Heart left ventricle (tissue), 16 donors: Measurements from ENCODE around the gene REV3L. TPM values are rescaled to one million over a fixed set of nuclear protein-coding genes. Genes with fewer than 3 reads are reported as not detected.

Source experiments
- ATAC-seq, 4 donors: fragments of 200-7000 bp; cut with Tn5 transposase; one replicate each; pipeline ENCODE4 v1.9.1; 2020 to 2022; ENCODE audit warnings: moderate library complexity in 4 of 4, mild to moderate bottlenecking in 3 of 4, moderate number of reproducible peaks in 1 of 4
- DNase-seq, 5 donors: peaks; one replicate each; pipeline ENCODE4 v3.0.0-alpha.2; 2020
- H3K27ac ChIP-seq, 12 donors: fragments of 200-600 bp; sonication (generic) in 4 of 12; one replicate each; pipeline versions ENCODE4 v1.5.0 to v1.8.0; 2016 to 2022; ENCODE audit warnings: mild to moderate bottlenecking in 2 of 12
- H3K27me3 ChIP-seq, 9 donors: fragments of 200-600 bp; sonication (generic) in 2 of 9; one replicate each; pipeline versions ENCODE4 v1.5.1 to v1.8.0; 2016 to 2022; ENCODE audit warnings: mild to moderate bottlenecking in 3 of 9
- H3K36me3 ChIP-seq, 9 donors: fragments of 200-600 bp; sonication (generic) in 2 of 9; one replicate each; pipeline versions ENCODE4 v1.5.0 to v1.8.0; 2018 to 2022; ENCODE audit warnings: mild to moderate bottlenecking in 2 of 9
- H3K4me1 ChIP-seq, 12 donors: fragments of 200-600 bp; sonication (generic) in 4 of 12; one replicate each; pipeline versions ENCODE4 v1.5.0 to v1.8.0; 2016 to 2022; ENCODE audit warnings: mild to moderate bottlenecking in 3 of 12
- H3K4me3 ChIP-seq, 12 donors: fragments of 200-600 bp; sonication (generic) in 4 of 12; one replicate each; pipeline versions ENCODE4 v1.5.0 to v1.8.0; 2017 to 2022; ENCODE audit warnings: mild to moderate bottlenecking in 9 of 12, moderate library complexity in 4 of 12
- H3K9me3 ChIP-seq, 12 donors: fragments of 200-600 bp; sonication (generic) in 4 of 12; one replicate each; pipeline versions ENCODE4 v1.5.0 to v1.8.0; 2016 to 2022; ENCODE audit warnings: mild to moderate bottlenecking in 1 of 12
- POLR2A ChIP-seq, 2 donors: fragments of 450-650 bp; IDR thresholded peaks; one replicate each; pipeline ENCODE4 v1.6.1; 2017; ENCODE audit warnings: antibody characterized with exemption in 2 of 2, mild to moderate bottlenecking in 2 of 2, moderate library complexity in 2 of 2
- WGBS, 4 donors: extraction: QIAGEN DNeasy Blood & Tissue Kit in 2 of 4; methylation state at CpG; one replicate each; pipeline versions ENCODE4 v1.1.5 to v1.1.7; 2013 to 2018; 5-methylcytosine and 5-hydroxymethylcytosine counted together
- intact Hi-C, 10 donors: fragments of 100-400 bp; cut with DNase I; formaldehyde crosslinking; loops; one replicate each; pipeline versions ENCODE4 v1.11.1 to v1.14.2; 2022
- polyA plus RNA-seq, 2 donors: library from polyadenylated mRNA; stranded (reverse); fragments of 200-250 nt; gene quantifications; one replicate each; pipeline ENCODE4 v1.2.3, GENCODE V29; 2013
- total RNA-seq, 9 donors: library from RNA; depleted of rRNA in 2 of 9; stranded (reverse); fragments of >200 nt in 2 of 9; fragmentation: NEBNext Ultra II Directional in 3 of 9; extraction: Animal tissue kit (Norgen Biotek cat#: 25700) in 3 of 9; gene quantifications; one replicate each; pipeline versions ENCODE4 v1.1.0 to v1.2.4, GENCODE V29; 2016 to 2023
- TF ChIP-seq, protein P1 (sequence below), 12 donors: fragments of 200-600 bp; sonication (generic) in 4 of 12; IDR thresholded peaks; one replicate each; pipeline versions ENCODE4 v1.5.0 to v1.8.0; 2018 to 2022; ENCODE audit warnings: antibody characterized with exemption in 12 of 12, mild to moderate bottlenecking in 5 of 12
- donor health status: ischemic (EF 13 %, LVEDD 7.1; RV severe dilation, severe dysfunction).
- donor health status: healthy with polysubstance abuse.
- donor health status: DM: no; HTN: yes; CAD: no.
- donor health status: DM: no; HTN: no; CAD: no.
- donor health status: ischemic (EF 25% LVEDD 6.9; RV normal size, moderate dysfunction).
- donor health status: ischemic (EF 25% LVEDD 5.7; RV mildly dilated, moderate dysfunction).
- donor health status: healthy.
- donor health status: DM: yes; HTN: yes; CAD: no.
- donor health status: ischemic (EF 35%, LVEDD 5.7; RV mildly dilated, moderate dysfunction).
- donor health status: nonischemic (EF 11% LVEDD 7.7; RV severe dilation, severe dysfunction).
- donor health status: DM: yes; HTN: yes; CAD: no.
- donor health status: PGD.
- donor health status: ischemic (EF 29% LVEDD 5.4; RV normal size, mild dysfunction).
- donor health status: nonischemic (EF 23%, LVEDD 6.1; RV moderate dilation, normal function).

The REV3L gene
- total and polyA plus RNA-seq, 11 donors: 6.1 to 20.0 (median 13.0) TPM

GRCh38 chr6:111437573-111437972, 45.4 kb downstream of the REV3L start:
- Histone ChIP-seq H3K27me3 (no peaks in the 10 kb centered on the region), H3K36me3 (no peaks in the 10 kb centered on the region), H3K4me3 (no peak overlapping the region), H3K4me1 (peaks cover 0 to 13% (median 0%) of the 10 kb centered on the region in 12 donors), H3K9me3 (peaks cover 0 to 14% (median 0%) of the 10 kb centered on the region in 12 donors), H3K27ac (no peak overlapping the region)
- ATAC-seq: no peak
- intact Hi-C loops: no loop called here
- WGBS, 4 donors: 97 to 99% (median 98%) methylated on average over 2 of the region's 2 CpGs
- no peak for DNase-seq
- TF ChIP-seq POLR2A (IDR thresholded peaks at IDR 0.05): no peak
- TF ChIP-seq, protein P1, sequence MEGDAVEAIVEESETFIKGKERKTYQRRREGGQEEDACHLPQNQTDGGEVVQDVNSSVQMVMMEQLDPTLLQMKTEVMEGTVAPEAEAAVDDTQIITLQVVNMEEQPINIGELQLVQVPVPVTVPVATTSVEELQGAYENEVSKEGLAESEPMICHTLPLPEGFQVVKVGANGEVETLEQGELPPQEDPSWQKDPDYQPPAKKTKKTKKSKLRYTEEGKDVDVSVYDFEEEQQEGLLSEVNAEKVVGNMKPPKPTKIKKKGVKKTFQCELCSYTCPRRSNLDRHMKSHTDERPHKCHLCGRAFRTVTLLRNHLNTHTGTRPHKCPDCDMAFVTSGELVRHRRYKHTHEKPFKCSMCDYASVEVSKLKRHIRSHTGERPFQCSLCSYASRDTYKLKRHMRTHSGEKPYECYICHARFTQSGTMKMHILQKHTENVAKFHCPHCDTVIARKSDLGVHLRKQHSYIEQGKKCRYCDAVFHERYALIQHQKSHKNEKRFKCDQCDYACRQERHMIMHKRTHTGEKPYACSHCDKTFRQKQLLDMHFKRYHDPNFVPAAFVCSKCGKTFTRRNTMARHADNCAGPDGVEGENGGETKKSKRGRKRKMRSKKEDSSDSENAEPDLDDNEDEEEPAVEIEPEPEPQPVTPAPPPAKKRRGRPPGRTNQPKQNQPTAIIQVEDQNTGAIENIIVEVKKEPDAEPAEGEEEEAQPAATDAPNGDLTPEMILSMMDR (IDR thresholded peaks at IDR 0.05): no peak

DNA sequence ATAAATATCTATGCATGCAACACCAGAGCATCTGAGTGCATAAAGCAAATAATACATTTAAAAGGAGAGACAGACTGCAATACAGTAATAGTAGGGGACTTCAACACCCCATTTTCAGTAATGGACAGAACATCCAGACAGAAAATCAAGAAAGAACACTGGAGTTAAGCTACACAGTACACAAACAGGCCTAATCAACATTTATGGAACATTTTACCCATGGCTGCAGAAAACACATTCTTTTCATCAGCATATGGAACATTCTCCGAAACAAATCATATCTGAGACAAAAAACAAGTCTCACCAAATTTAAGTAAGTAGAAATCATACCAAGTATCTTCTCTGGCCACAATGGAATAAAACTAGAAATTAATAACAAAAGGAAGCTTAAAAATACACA, 50.5 kb downstream of the REV3L start:
- ATAC-seq (no peak), DNase-seq (no peak)
- Histone ChIP-seq H3K9me3 (peaks cover 0 to 35% (median 10%) of the 10 kb centered on the region in 12 donors), H3K27me3 (no peaks in the 10 kb centered on the region), H3K4me3 (no peak overlapping the region), H3K4me1 (peaks cover 0 to 21% (median 4%) of the 10 kb centered on the region in 12 donors), H3K27ac (no peak overlapping the region), H3K36me3 (peaks cover 0 to 8% (median 0%) of the 10 kb centered on the region in 9 donors)
- intact Hi-C loops: no loop called here
- no peak for TF ChIP-seq POLR2A (IDR thresholded peaks at IDR 0.05)
- TF ChIP-seq, protein P1 (IDR thresholded peaks at IDR 0.05): no peak
- 90 to 99% (median 96%) methylated on average over 1 of the region's 1 CpG for WGBS, 4 donors

- H3K36me3 ChIP-seq: peaks cover 0 to 8% (median 0%) of the 10 kb centered on the region in 9 donors
- WGBS, 4 donors: 93 to 96% (median 94%) methylated on average over 11 of the region's 11 CpGs
- ATAC-seq: no peak
- no peak overlapping the region for H3K4me3 ChIP-seq
- no peak for DNase-seq
- intact Hi-C loops: no loop called here
- H3K4me1 ChIP-seq: peaks cover 0 to 37% (median 7%) of the 10 kb centered on the region in 12 donors
- H3K9me3 ChIP-seq: peaks cover 0 to 34% (median 10%) of the 10 kb centered on the region in 12 donors
- TF ChIP-seq, protein P1 (IDR thresholded peaks at IDR 0.05): no peak
- TF ChIP-seq POLR2A (IDR thresholded peaks at IDR 0.05): no peak
- peak overlapping the region in 1 of 12 donors; percentile 61 for H3K27ac ChIP-seq
- no peaks in the 10 kb centered on the region for H3K27me3 ChIP-seq
Measured at GRCh38 chr6:111430605-111431376, 52.2 kb downstream of the REV3L start.

DNA sequence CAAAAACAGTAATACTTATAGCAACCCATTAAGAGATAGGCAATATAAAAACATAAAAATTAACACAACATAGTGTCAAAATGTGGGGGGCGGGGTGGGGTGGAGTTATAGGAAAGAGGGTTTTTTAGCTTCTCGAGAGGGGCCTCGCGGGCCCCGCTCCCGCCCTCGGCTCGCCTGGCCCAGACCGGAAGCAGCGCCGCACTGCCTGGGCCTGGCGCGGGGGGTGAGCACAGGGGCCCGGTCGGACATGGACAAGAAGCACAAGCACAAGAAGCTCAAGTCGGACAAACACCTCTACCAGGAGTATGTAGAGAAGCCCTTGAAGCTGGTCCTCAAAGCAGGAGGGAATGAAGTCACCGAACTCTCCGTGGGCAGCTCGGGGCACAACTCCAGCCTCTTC, 53.4 kb downstream of the REV3L start:
- H3K27me3 ChIP-seq: no peaks in the 10 kb centered on the region

More for the DNA sequence above, 53.4 kb downstream of the REV3L start:
- Histone ChIP-seq H3K36me3 (peaks cover 0 to 8% (median 0%) of the 10 kb centered on the region in 9 donors), H3K27ac (peak overlapping the region in 1 of 12 donors; percentile 61), H3K4me1 (peaks cover 0 to 40% (median 10%) of the 10 kb centered on the region in 12 donors), H3K4me3 (no peak overlapping the region), H3K9me3 (peaks cover 0 to 24% (median 10%) of the 10 kb centered on the region in 12 donors)
- DNase-seq: no peak
- intact Hi-C loops: loop anchor here in 1 of 10 donors (10.0 kb wide), 1 partner anchor 45 kb away; no protein-coding TSS in a partner anchor
- 96 to 98% (median 98%) methylated on average over 19 of the region's 19 CpGs for WGBS, 4 donors
- ATAC-seq: no peak
- TF ChIP-seq, protein P1 (IDR thresholded peaks at IDR 0.05): no peak
- no peak for TF ChIP-seq POLR2A (IDR thresholded peaks at IDR 0.05)
